ENCODE results near the gene AMMECR1L.
"Not testable (repeated sequence)": the region's sequence is repeated elsewhere in the genome, so short reads cannot be mapped to it uniquely, and the experiment has no call there.

AMMECR1L gene

DNA sequence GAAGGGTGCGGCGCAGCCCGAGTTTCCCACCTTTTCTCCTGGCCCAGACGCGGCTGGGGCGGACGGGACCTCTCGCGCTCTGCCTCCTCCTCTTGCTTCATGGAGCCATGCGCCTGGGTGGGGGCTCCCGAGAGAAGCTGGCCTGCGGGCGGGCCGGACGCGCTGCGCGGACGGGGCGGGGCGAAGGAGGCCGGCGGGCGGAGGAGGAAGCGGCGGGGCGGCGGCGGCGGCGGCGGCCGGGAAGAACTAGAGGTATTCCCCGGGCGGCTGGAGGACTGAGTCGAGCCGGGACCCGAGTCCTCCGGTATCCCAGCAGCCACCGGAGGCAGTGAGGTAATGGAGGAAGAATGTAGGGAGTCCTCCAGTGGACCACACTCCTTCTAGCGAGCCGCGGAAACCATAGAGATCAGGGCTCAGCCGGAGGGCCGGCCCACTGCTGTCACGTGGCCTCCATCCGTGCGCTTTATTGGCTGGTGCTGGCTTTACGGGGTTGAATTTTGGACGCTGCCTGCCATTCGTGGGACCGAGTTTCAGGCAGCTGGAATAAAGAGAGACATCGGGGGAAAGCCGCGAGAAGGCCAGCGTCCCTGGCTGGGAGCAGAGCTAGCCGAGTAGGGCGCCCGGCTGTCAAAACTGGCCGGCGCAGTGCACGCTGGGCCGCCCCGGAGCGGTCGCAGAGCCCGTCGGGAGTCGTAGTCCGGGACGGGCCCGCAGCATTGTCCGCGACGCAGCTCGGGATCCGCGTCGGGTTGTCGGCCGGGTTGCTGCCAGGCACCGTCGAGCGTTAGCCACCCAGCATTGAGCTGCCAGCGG, at the start of gene AMMECR1L:
Gene AMMECR1L, minus strand, starts transcription at position 177 of the 813 bp plus-strand sequence. CDS start 11,722 bp downstream, outside the sequence.
- H3K4me3 ChIP-seq (ENCODE audit: low read length), result peak within 1 kb of the TSS; percentile 89

DNA sequence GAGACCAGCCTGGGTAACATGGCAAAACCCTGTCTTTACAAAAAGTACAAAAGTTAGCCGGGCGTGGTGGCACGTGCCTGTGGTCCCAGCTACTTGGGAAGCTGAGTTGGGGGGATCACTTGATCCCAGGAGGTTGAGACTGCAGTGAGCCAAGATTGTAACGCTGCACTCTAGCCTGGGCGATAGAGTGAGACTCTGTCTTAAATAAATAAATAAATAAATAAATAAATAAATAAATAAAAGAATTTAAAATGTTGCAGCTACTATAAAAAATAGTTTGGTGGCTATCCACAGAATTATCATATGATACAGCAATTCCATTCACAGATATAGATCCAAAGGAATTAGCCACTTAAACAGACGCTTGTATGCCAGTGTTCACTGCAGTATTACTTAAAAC, 49.6 kb upstream of the AMMECR1L start:
- TF ChIP-seq ZNF274 (IDR thresholded peaks at IDR 0.05; ENCODE audit: low read depth, low read length), result no peak
- H3K4me3 ChIP-seq (ENCODE audit: low read length), result no peak overlapping the region

DNA sequence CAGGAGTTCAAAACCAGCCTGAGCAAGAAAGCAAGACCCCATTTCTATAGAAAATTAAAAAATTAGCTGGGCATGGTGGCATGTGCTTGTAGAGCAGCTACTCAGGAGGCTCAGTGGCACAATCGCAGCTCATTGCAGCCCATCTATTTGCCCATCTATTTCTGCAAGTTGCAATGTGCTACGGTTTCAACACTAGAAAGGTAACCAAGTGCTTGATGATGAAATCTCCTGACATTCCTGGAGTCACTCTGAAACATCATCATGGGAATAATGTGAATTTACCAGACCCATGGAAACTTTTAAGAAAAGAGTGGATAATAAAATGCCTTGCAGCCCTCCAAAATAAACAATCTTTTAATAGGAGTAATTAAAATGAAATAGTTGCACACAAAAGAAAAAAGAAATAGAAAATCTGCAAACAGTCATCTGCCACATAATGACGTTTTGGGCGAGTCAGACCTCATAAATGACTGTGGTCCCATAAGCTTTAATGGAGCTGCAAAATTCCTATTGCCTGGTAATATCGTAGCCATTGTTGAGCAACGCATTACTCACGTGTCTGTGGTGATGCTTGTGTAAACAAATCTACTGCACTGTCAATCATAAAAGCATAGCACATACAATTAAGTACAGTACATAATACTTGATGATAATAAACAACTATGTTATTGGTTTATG, 46.6 kb upstream of the AMMECR1L start:
- no peak for TF ChIP-seq ZNF274 (IDR thresholded peaks at IDR 0.05; ENCODE audit: low read depth, low read length)

DNA sequence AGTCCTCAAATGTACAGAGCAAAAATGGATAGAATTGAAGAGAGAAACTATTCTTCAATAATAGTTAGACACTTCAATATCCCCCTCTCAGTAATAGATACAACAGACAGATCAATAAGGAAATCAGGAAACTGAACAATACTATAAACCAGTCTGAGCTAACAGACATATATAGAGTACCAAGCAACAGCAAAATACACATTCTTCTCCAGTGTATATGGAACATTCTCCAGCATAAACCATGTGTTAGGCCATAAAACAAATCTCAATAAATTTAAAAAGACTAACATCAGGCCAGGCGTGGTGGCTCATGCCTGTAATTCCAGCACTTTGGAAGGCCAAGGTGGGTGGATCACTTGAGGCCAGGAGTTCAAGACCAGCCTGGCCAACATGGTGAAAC, 43.7 kb upstream of the AMMECR1L start:
- H3K4me3 ChIP-seq (ENCODE audit: low read length), result no peak overlapping the region
- TF ChIP-seq ZNF274 (IDR thresholded peaks at IDR 0.05; ENCODE audit: low read depth, low read length), result no peak

More for the DNA sequence above, 46.6 kb upstream of the AMMECR1L start:
- H3K4me3 ChIP-seq (ENCODE audit: low read length), result no peak overlapping the region

DNA sequence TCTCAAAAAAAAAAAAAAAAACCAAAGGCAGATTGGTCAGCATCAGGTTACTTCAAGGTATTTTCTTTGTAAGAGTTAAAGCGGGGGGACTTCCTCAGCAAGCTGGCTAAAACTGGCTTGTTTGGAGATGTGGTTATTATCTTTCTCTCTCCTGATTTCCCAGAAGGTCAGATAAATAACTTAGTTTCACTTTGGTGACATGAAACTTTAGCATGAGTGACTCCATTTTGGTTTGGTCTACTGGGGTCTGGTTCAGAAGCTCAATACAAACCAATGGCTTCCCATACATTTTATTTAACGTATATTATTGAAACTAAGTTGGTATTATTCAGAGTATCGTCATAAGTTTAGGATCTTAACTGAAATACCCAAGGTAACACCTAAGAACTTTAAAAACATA, 41.6 kb upstream of the AMMECR1L start:
- no peak overlapping the region for H3K4me3 ChIP-seq (ENCODE audit: low read length)
- TF ChIP-seq ZNF274 (IDR thresholded peaks at IDR 0.05; ENCODE audit: low read depth, low read length), result no peak

DNA sequence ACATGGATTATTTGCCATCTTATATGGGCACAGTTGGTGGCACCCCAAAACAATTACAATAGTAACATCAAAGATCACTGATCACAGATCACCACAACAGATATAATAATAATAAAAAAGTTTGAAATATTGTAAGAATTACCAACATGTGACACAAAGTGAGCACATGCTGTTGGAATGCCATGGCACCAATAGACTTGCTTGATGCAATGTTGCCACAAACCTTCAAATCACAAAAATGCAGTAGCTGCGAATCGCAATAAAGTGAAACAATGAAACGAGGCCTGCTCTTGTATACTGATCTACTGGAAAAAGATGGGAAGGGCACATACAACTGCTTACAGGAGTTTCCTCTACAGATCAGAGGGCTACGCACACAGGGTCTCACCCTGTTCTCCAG, 32.2 kb upstream of the AMMECR1L start:
- no peak overlapping the region for H3K4me3 ChIP-seq (ENCODE audit: low read length)
- no peak for TF ChIP-seq ZNF274 (IDR thresholded peaks at IDR 0.05; ENCODE audit: low read depth, low read length)

DNA sequence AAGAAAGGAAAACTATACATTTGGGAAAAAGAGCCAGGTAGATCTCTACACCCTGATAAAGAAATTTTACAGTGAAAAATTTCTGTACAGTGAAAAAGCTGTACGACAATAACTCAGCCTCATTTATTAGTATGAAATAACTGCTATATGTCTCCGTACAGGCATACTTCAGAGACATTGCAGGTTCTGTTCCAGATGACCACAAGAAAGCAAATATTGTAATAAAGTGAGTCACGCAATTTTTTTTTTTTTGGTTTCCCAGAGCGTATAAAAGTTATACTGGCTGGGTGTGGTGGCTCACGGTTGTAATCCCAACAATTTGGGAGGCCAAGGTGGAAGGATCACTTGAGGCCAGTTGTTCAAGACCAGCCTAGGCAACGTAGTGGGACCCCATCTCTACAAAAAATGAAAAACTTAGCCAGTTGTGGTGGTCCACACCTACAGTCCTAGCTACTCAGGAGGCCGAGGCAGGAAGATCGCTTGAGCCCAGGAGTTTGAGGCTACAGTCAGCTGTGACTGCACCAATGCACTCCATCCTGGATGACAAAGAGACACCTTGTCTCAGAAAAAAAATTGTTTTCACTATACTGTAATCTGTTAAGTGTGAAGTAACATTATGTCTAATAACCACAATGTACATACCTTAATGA, 28.2 kb upstream of the AMMECR1L start:
- no peak for TF ChIP-seq ZNF274 (IDR thresholded peaks at IDR 0.05; ENCODE audit: low read depth, low read length)
- no peak overlapping the region for H3K4me3 ChIP-seq (ENCODE audit: low read length)

DNA sequence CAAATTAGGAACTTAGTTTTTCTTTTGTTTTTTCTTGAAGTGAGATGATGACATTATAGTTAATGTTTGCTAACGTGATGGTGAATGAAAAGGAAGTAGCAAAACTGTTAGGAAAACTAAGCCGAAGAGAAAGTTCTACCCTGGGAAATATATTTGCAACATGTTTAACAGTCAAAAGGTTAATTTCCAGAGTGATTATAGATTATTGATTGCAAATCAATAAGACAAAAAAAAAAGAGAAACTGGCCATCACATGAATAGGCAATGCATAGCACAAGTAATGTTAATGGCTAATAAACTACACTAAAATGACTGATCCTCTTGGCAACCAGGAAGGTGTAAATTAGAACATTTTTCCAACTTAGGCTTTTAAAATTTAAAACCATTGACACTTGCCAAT, 26.0 kb upstream of the AMMECR1L start:
- H3K4me3 ChIP-seq (ENCODE audit: low read length), result no peak overlapping the region
- TF ChIP-seq ZNF274 (IDR thresholded peaks at IDR 0.05; ENCODE audit: low read depth, low read length), result no peak

DNA sequence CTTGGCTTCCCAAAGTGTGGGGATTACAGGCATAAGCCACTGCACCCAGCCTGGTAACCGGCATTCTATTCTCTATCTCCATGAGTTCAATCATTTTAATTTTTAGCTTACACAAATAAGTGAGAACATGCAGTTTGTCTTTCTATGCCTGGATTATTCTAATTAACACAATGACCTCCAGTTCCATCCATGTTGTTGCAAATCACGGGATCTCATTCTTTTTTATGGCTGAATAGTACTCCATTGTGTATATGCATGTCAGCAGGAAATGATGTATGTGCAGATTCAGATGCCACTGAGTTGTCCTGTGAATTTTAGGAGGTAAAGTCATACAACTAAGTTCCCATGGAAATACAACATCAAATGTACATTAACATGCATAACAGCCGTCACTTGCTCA, 24.7 kb upstream of the AMMECR1L start:
- no peak overlapping the region for H3K4me3 ChIP-seq (ENCODE audit: low read length)
- TF ChIP-seq ZNF274 (IDR thresholded peaks at IDR 0.05; ENCODE audit: low read depth, low read length), result no peak

DNA sequence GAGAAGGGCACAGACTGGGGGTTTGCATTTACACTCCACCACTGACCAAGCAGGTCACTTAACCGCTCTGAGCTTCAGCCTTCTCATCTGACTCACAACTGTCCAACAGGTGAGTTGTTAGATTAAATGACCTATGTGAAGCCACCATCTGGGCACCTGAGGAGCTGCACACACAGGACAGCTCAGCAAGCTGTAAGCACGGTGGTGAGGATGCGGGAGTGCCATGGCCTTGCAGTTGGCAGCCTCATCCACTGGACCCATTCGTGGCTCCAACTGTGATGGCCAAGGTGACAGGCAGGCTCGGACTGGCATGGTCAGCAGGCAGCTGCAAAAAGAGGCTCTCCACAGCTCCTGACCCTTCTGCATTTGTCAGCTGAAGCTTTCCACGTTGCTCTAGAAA, 23.3 kb upstream of the AMMECR1L start:
- TF ChIP-seq ZNF274 (IDR thresholded peaks at IDR 0.05; ENCODE audit: low read depth, low read length), result no peak
- no peak overlapping the region for H3K4me3 ChIP-seq (ENCODE audit: low read length)

DNA sequence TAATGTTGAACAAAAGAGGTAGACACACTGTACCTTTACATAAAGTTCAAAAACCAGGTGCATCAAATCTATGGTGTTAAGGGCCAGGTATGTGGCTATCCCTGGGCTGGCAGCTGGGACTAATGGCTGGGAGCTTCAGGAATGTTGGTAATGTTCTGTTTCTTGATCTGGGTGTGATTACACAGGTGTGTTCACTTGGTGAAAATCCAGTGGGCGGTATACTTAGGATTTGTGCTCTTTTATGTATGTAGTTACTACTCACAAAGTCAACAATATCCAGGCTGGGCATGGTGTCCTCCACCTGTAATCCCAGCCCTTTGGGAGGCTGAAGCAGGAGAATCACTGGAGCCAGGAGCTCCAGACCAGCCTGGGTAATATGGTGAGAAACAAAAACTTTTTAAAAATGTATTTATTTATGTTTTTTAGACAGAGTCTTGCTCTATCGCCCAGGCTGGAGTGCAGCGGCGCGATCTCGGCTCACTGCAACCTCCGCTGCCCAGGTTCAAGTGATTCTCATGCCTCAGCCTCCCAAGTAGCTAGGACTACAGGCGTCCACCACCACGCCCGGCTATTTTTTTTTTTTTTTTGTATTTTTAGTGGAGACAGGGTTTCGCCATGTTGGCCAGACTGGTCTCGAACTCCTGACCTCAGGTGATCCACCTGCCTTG, 22.1 kb upstream of the AMMECR1L start:
- H3K4me3 ChIP-seq (ENCODE audit: low read length), result not testable (repeated sequence)

DNA sequence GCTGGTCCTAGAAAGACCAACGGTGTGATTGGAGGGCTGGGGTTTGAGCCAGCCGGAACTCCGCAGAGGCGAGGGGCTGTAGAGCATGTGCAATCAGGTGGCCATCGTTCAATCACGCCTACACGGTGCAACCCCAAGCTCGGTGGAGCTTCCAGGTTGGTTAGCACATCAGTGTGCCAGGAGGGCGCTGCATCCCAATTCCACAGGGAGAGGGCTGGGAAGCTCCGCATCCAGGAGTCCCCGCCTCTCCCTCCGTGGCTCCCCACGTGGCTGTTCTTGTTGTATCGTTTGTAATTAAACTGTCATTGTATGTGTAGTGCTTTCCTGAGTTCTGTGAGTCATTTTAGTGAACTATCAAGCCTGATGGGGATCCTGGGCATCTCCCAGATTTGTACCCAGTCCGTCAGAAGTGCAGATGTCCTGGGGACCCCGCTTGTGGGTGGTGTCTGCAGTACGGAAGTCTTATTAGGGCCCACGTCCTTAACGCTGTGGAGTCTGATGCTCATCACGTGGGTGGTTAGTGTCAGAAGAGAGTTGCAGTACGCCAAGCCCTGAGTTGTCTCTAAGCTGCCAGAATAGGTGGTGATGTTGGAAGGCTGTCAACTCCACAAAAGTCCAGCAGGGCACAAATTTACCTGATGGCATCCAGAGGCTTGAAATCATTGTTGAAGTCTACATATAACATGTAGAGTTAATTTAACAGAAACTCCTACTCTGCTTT, 20.6 kb upstream of the AMMECR1L start:
- no peak overlapping the region for H3K4me3 ChIP-seq (ENCODE audit: low read length)
- no peak for TF ChIP-seq ZNF274 (IDR thresholded peaks at IDR 0.05; ENCODE audit: low read depth, low read length)

DNA sequence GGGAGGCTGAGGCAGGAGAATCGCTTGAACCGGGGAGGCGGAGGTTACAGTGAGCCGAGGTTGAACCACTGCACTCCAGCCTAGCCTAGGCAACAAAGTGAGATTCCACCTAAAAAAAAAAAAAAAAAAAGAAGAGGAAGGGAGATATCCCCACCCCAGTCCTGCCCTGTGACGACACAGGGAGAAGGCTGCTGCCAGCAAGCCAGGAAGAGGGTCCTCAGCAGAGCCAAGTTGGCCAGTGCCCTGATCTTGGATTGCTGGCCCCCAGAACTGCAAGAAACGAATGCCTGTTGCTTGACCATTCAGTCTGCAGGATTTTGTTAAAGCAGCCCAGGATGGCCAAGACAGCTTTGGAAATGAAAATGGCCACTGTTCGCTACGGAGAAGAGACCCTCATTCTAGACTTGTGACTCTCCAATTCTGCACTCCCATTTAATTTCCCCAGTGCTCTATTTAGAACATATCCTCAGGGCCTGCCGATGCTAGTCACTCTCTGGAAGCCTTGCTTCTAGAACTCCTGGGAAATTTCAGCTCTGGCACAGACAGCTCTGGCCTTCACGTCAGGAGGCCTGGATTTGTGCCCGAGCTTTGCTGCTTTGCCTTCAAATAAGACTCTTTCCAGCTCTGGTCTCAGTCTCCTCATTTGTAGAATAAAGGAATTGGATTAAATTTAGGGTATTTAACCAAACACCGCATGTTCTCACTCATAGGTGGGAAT, 15.7 kb upstream of the AMMECR1L start:
- no peak for TF ChIP-seq ZNF274 (IDR thresholded peaks at IDR 0.05; ENCODE audit: low read depth, low read length)

More for the DNA sequence above, 15.7 kb upstream of the AMMECR1L start:
- H3K4me3 ChIP-seq (ENCODE audit: low read length), result no peak overlapping the region

Data from GM08714 (cell line).